Left ventricle myocardium inferior (tissue), 1 donor: Measurements from ENCODE around the gene TRAPPC11. TPM values are rescaled to one million over a fixed set of nuclear protein-coding genes. Genes with fewer than 3 reads are reported as not detected.
"Not testable (repeated sequence)": the region's sequence is repeated elsewhere in the genome, so short reads cannot be mapped to it uniquely, and the experiment has no call there.

ENCODE experiments used
- DNase-seq: peaks from one replicate; pipeline ENCODE4 v3.0.0-alpha.2; 2020
- H3K27ac ChIP-seq: fragments of 200-600 bp; replicated peaks from 2 replicates; pipeline ENCODE4 v1.8.0; 2021
- H3K27me3 ChIP-seq: fragments of 200-600 bp; 2 replicates; pipeline ENCODE4 v1.8.0; 2021; ENCODE audit warnings: low read depth
- H3K36me3 ChIP-seq: fragments of 200-600 bp; 2 replicates; pipeline ENCODE4 v1.8.0; 2021
- H3K4me1 ChIP-seq: fragments of 200-600 bp; 2 replicates; pipeline ENCODE4 v1.8.0; 2021
- H3K4me3 ChIP-seq: fragments of 200-600 bp; 2 replicates; pipeline ENCODE4 v1.8.0; 2021; ENCODE audit warnings: mild to moderate bottlenecking, moderate library complexity
- H3K9me3 ChIP-seq: fragments of 200-600 bp; replicated peaks from 2 replicates; pipeline ENCODE4 v1.8.0; 2021
- CTCF ChIP-seq: fragments of 200-600 bp; IDR thresholded peaks from 2 replicates; pipeline ENCODE4 v1.8.0; 2021; ENCODE audit warnings: antibody characterized with exemption, mild to moderate bottlenecking, borderline replicate concordance
- intact Hi-C: fragments of 100-400 bp; cut with micrococcal nuclease; formaldehyde crosslinking; loops from one replicate; pipeline ENCODE4 v1.11.0; 2022
- total RNA-seq: library from RNA; stranded (reverse); fragmentation: NEBNext Ultra II Directional; extraction: Animal tissue kit (Norgen Biotek cat#: 25700); gene quantifications from one replicate; pipeline ENCODE4 v1.2.1, GENCODE V29; 2021
- donor health status: DM: no; HTN: yes; CAD: no; lungs with severe emphysema.

The TRAPPC11 gene
- total RNA-seq, 1 donor from 2014 or later = 20.5 TPM

- Histone ChIP-seq H3K9me3 (no peaks in the 10 kb centered on the region), H3K27ac (no peak overlapping the region), H3K36me3 (no peaks in the 10 kb centered on the region), H3K4me1 (peaks cover 7% of the 10 kb centered on the region), H3K27me3 (peaks cover 9% of the 10 kb centered on the region), H3K4me3 (no peak overlapping the region)
- TF ChIP-seq CTCF = no peak
- intact Hi-C loops = no loop called here
- no peak for DNase-seq
Measured at GRCh38 chr4:183617075-183617474, 42.0 kb upstream of the TRAPPC11 start.

DNA sequence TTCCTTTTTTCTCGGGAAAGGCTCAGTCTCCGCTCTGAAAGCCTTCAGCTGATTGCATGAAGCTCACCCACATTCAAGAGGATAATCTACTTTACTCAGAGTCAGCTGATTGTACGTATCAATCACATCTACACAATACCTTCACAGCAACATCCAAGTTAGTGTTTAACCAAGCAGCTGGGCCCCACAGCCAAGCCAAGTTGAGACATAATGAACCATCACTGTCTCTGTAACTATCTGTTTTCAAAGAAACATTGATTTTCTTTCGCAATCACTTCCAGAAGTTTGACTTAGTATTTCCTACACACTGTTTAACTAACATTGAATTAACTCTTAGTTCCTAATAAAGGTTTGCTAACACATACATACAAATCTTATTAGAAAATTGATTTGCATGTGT is 40.4 kb upstream of the TRAPPC11 start:
- H3K27me3 ChIP-seq = peaks cover 3% of the 10 kb centered on the region
- intact Hi-C loops = no loop called here
- no peaks in the 10 kb centered on the region for H3K36me3 ChIP-seq
- TF ChIP-seq CTCF = no peak
- H3K9me3 ChIP-seq = no peaks in the 10 kb centered on the region
- H3K4me1 ChIP-seq = peaks cover 7% of the 10 kb centered on the region
- no peak overlapping the region for H3K27ac ChIP-seq
- no peak for DNase-seq
- no peak overlapping the region for H3K4me3 ChIP-seq

DNA sequence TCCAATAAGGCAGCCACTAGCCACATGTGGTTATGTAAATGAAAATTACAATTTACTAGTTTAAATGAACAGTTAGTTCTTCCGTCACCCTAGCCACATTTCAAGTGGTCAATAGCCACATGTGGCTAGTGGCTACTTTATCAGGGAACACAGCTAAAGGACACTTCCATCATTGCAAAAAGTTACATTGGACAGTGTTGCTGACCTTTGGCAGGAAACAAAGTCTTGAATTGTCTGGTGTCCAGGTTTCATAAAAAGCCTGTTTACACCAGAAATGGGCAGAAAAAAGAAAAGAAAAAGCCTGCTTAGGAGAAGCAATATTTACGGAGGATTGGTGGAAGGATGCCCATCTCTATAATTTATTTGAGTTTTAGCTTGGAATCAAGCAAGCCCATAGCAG is 38.7 kb upstream of the TRAPPC11 start:
- H3K9me3 ChIP-seq = no peaks in the 10 kb centered on the region
- no peaks in the 10 kb centered on the region for H3K36me3 ChIP-seq
- intact Hi-C loops = no loop called here
- peaks cover 3% of the 10 kb centered on the region for H3K27me3 ChIP-seq
- TF ChIP-seq CTCF = no peak
- no peak overlapping the region for H3K4me3 ChIP-seq
- peaks cover 7% of the 10 kb centered on the region for H3K4me1 ChIP-seq
- no peak for DNase-seq
- H3K27ac ChIP-seq = no peak overlapping the region

- Histone ChIP-seq H3K4me3 (no peak overlapping the region), H3K36me3 (no peaks in the 10 kb centered on the region), H3K27ac (no peak overlapping the region), H3K4me1 (peaks cover 7% of the 10 kb centered on the region), H3K27me3 (no peaks in the 10 kb centered on the region), H3K9me3 (no peaks in the 10 kb centered on the region)
- DNase-seq = no peak
- no peak for TF ChIP-seq CTCF
- intact Hi-C loops = no loop called here
Measured at GRCh38 chr4:183621875-183622274, 37.2 kb upstream of the TRAPPC11 start.

GRCh38 chr4:183624548-183624947 is 34.5 kb upstream of the TRAPPC11 start:
- no peak for DNase-seq
- Histone ChIP-seq H3K4me1 (no peaks in the 10 kb centered on the region), H3K36me3 (no peaks in the 10 kb centered on the region), H3K27me3 (no peaks in the 10 kb centered on the region), H3K4me3 (no peak overlapping the region), H3K27ac (no peak overlapping the region), H3K9me3 (no peaks in the 10 kb centered on the region)
- intact Hi-C loops = no loop called here
- no peak for TF ChIP-seq CTCF

DNA sequence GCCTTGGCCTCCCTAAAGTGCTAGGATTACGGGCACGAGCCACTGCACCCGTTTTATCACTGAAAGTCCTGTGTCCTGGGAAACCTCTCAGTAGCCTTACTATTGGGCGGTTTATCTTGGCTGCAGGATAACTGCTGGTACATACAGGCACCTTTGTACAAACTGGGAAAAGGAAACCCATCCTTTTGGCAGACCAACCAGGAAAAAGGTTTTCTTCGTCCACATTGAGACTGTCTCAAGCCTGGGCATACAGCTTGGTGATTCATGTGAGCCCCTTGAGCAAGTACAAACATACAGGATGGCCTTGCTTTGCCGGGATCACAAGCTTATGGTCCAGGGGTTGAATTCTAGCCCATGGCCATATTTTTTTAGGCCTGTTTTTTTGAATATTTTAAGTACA is 32.9 kb upstream of the TRAPPC11 start:
- no peaks in the 10 kb centered on the region for H3K36me3 ChIP-seq
- no peak overlapping the region for H3K27ac ChIP-seq
- H3K27me3 ChIP-seq = no peaks in the 10 kb centered on the region
- TF ChIP-seq CTCF = no peak
- no peaks in the 10 kb centered on the region for H3K4me1 ChIP-seq
- intact Hi-C loops = no loop called here
- no peak overlapping the region for H3K4me3 ChIP-seq
- DNase-seq = no peak
- no peaks in the 10 kb centered on the region for H3K9me3 ChIP-seq

DNA sequence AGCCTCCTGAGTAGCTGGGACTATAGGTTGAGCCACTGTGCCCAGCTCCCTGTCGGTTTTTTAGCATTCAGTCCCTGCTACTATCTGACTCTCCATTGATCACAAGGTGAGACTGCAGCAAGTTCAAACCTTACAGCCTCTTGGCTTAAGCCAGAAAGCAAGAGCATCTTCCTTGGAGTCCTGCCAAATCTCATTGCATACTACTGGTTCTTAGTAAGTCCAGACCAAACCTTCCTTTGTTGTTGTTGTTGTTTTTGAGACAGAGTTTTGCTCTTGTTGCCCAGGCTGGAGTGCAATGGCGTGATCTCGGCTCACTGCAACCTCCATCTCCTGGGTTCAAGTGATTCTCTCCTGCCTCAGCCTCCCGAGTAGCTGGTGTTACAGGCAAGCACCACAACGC is 31.8 kb upstream of the TRAPPC11 start:
- DNase-seq, intact Hi-C loops, H3K9me3 ChIP-seq, H3K27ac ChIP-seq, H3K27me3 ChIP-seq, H3K36me3 ChIP-seq, H3K4me1 ChIP-seq, H3K4me3 ChIP-seq: not testable (repeated sequence)
